Measurements from ENCODE around the gene SEMA4A.

Gene SEMA4A

DNA sequence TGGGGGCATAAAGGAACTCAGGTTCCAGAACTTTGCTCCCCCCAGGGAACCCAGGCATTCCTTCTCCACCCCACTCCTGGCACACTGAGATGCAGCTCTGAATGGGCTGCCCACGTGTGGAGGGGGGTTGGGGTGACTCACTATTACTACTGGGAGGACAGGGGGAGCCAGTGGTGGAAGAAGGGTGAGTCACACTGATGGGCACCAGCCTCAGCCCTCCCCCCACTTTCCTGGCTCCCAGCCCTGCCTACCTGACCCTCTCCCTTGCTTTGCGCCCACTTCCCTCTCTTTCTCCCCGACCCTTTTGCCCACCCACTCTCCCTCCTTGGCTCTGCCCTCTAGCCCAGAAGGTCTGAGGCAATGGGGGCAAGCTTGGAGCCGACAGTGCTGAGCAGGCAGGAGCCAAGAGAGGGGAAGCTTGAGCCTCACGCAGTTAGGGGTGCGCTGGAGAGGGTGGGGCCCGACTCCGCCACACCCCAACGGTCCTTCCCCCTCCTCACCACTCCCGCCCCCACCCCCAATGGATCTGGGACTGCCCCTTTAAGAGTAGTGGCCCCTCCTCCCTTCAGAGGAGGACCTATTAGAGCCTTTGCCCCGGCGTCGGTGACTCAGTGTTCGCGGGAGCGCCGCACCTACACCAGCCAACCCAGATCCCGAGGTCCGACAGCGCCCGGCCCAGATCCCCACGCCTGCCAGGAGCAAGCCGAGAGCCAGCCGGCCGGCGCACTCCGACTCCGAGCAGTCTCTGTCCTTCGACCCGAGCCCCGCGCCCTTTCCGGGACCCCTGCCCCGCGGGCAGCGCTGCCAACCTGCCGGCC, 39.1 kb upstream of the SEMA4A start, which contains the start of gene LMNA (continued):
- TF ChIP-seq YY2 (tag by site-specific recombination; IDR thresholded peaks at IDR 0.05) = no peak
- TF ChIP-seq ZNF555 (tag by site-specific recombination; conservative IDR thresholded peaks at IDR 0.05) = no peak
- peak; percentile 65; the same call in 1 of the 2 replicates for TF ChIP-seq TSHZ1 (tag by site-specific recombination; IDR thresholded peaks at IDR 0.05; ENCODE audit: borderline replicate concordance)
- peak; percentile 88 for TF ChIP-seq SP3 (tag by site-specific recombination; IDR thresholded peaks at IDR 0.05)
- TF ChIP-seq, protein P1, sequence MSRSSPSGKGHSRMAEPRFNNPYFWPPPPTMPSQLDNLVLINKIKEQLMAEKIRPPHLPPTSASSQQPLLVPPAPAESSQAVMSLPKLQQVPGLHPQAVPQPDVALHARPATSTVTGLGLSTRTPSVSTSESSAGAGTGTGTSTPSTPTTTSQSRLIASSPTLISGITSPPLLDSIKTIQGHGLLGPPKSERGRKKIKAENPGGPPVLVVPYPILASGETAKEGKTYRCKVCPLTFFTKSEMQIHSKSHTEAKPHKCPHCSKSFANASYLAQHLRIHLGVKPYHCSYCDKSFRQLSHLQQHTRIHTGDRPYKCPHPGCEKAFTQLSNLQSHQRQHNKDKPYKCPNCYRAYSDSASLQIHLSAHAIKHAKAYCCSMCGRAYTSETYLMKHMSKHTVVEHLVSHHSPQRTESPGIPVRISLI (tag by site-specific recombination; IDR thresholded peaks at IDR 0.05) = no peak
- TF ChIP-seq GFI1B (tag by site-specific recombination; IDR thresholded peaks at IDR 0.05) = no peak; the same call in 1 of the 2 replicates
- TF ChIP-seq ZNF473 (tag by site-specific recombination; IDR thresholded peaks at IDR 0.05) = peak; percentile 47; the same call in 1 of the 2 replicates
- peak; percentile 76 for TF ChIP-seq KLF9 (tag by site-specific recombination; IDR thresholded peaks at IDR 0.05; ENCODE audit: low read depth)
- TF ChIP-seq ZNF48 (tag by site-specific recombination; IDR thresholded peaks at IDR 0.05) = no peak
- TF ChIP-seq GLI2 (tag by site-specific recombination; IDR thresholded peaks at IDR 0.05; ENCODE audit: borderline replicate concordance, low read depth) = no peak
- peak; percentile 94 for TF ChIP-seq HIC1 (tag by site-specific recombination; IDR thresholded peaks at IDR 0.05)
- TF ChIP-seq, protein P2, sequence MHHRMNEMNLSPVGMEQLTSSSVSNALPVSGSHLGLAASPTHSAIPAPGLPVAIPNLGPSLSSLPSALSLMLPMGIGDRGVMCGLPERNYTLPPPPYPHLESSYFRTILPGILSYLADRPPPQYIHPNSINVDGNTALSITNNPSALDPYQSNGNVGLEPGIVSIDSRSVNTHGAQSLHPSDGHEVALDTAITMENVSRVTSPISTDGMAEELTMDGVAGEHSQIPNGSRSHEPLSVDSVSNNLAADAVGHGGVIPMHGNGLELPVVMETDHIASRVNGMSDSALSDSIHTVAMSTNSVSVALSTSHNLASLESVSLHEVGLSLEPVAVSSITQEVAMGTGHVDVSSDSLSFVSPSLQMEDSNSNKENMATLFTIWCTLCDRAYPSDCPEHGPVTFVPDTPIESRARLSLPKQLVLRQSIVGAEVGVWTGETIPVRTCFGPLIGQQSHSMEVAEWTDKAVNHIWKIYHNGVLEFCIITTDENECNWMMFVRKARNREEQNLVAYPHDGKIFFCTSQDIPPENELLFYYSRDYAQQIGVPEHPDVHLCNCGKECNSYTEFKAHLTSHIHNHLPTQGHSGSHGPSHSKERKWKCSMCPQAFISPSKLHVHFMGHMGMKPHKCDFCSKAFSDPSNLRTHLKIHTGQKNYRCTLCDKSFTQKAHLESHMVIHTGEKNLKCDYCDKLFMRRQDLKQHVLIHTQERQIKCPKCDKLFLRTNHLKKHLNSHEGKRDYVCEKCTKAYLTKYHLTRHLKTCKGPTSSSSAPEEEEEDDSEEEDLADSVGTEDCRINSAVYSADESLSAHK (tag by site-specific recombination; IDR thresholded peaks at IDR 0.05) = peak; percentile 27; the same call in 1 of the 2 replicates
- TF ChIP-seq, protein P3, sequence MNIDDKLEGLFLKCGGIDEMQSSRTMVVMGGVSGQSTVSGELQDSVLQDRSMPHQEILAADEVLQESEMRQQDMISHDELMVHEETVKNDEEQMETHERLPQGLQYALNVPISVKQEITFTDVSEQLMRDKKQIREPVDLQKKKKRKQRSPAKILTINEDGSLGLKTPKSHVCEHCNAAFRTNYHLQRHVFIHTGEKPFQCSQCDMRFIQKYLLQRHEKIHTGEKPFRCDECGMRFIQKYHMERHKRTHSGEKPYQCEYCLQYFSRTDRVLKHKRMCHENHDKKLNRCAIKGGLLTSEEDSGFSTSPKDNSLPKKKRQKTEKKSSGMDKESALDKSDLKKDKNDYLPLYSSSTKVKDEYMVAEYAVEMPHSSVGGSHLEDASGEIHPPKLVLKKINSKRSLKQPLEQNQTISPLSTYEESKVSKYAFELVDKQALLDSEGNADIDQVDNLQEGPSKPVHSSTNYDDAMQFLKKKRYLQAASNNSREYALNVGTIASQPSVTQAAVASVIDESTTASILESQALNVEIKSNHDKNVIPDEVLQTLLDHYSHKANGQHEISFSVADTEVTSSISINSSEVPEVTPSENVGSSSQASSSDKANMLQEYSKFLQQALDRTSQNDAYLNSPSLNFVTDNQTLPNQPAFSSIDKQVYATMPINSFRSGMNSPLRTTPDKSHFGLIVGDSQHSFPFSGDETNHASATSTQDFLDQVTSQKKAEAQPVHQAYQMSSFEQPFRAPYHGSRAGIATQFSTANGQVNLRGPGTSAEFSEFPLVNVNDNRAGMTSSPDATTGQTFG (tag by site-specific recombination; IDR thresholded peaks at IDR 0.05; ENCODE audit: borderline replicate concordance) = no peak
- TF ChIP-seq ZNF654 (tag by site-specific recombination; IDR thresholded peaks at IDR 0.05; ENCODE audit: low read depth) = no peak
- no peak for TF ChIP-seq TCF7L2 (IDR thresholded peaks at IDR 0.05; ENCODE audit: borderline replicate concordance, low read depth, low read length)
- TF ChIP-seq ZNF660 (tag by site-specific recombination; IDR thresholded peaks at IDR 0.05) = peak; percentile 54; the same call in 1 of the 2 replicates
- TF ChIP-seq ZNF394 (tag by site-specific recombination; IDR thresholded peaks at IDR 0.05; ENCODE audit: borderline replicate concordance) = 0 out of 2 replicates have a peak, but pooled peaks have one; percentile 11
- TF ChIP-seq ZBTB1 (tag by site-specific recombination; IDR thresholded peaks at IDR 0.05) = no peak
- TF ChIP-seq ZNF157 (tag by site-specific recombination; IDR thresholded peaks at IDR 0.05) = no peak
- TF ChIP-seq REPIN1 (tag by site-specific recombination; IDR thresholded peaks at IDR 0.05; ENCODE audit: low read depth) = no peak

Data from HEK293 (cell line).